BLaER1 treated with 17β-estradiol and CSF1 and Interleukin-3, amounts not matched to agents 10 nM and 100 nM (cell line): ENCODE data around the gene NF1.
"Not testable (repeated sequence)": the region's sequence is repeated elsewhere in the genome, so short reads cannot be mapped to it uniquely, and the experiment has no call there.

ENCODE experiments used
- H3K27ac ChIP-seq, 11 experiments: shearing (Covaris generic); formaldehyde crosslinking; 2 replicates each; pipeline ENCODE4 v1.8.1; 2022
- H3K27me3 ChIP-seq, 11 experiments: shearing (Covaris generic); formaldehyde crosslinking; 2 replicates each; pipeline ENCODE4 v1.8.1; 2022
- H3K36me3 ChIP-seq, 11 experiments: shearing (Covaris generic); formaldehyde crosslinking; 2 replicates each; pipeline ENCODE4 v1.8.1; 2022
- H3K4me1 ChIP-seq, 10 experiments: shearing (Covaris generic); formaldehyde crosslinking; 2 replicates each; pipeline ENCODE4 v1.8.1; 2022
- H3K4me2 ChIP-seq, 11 experiments: shearing (Covaris generic); formaldehyde crosslinking; 2 replicates each; pipeline ENCODE4 v1.8.1; 2022
- H3K4me3 ChIP-seq, 10 experiments: shearing (Covaris generic); formaldehyde crosslinking; 2 replicates each; pipeline ENCODE4 v1.8.1; 2022
- H3K9ac ChIP-seq, 11 experiments: shearing (Covaris generic); formaldehyde crosslinking; 2 replicates each; pipeline ENCODE4 v1.8.1; 2022
- H3K9me3 ChIP-seq, 11 experiments: shearing (Covaris generic); formaldehyde crosslinking; replicated peaks in 1 of 11; 2 replicates each; pipeline ENCODE4 v1.8.1; 2022
- H4K20me1 ChIP-seq, 11 experiments: shearing (Covaris generic); formaldehyde crosslinking; 2 replicates each; pipeline ENCODE4 v1.8.1; 2022
- Cebpa-rat ChIP-seq, 11 experiments: shearing (Covaris generic); IDR thresholded peaks; 2 replicates each; pipeline ENCODE4 v1.8.1; 2022

NF1 gene

GRCh38 chr17:31374503-31374902 is 279.7 kb downstream of the NF1 start:
- no peak for TF ChIP-seq Cebpa-rat (IDR thresholded peaks at IDR 0.05)
- no peak overlapping the region for H3K9ac ChIP-seq

GRCh38 chr17:31378638-31379037 is 283.9 kb downstream of the NF1 start:
- H3K27me3 ChIP-seq, result no peaks in the 10 kb centered on the region
- no peaks in the 10 kb centered on the region for H3K9me3 ChIP-seq
- no peak overlapping the region for H3K9ac ChIP-seq
- H3K36me3 ChIP-seq, result peaks cover 7 to 59% (median 20%) of the 10 kb centered on the region in 11 experiments; a peak in 15 of 22 replicates
- no peak overlapping the region for H3K27ac ChIP-seq
- H3K4me2 ChIP-seq, result no peak overlapping the region
- no peak for TF ChIP-seq Cebpa-rat (IDR thresholded peaks at IDR 0.05)
- 0 out of 22 replicates have a peak, but pooled peaks cover 0 to 4% (median 0%) of the 10 kb centered on the region in 11 experiments for H4K20me1 ChIP-seq
- H3K4me1 ChIP-seq, result peaks cover 8 to 9% (median 9%) of the 10 kb centered on the region in 10 experiments
- H3K4me3 ChIP-seq, result no peak overlapping the region

More at GRCh38 chr17:31374503-31374902, 279.7 kb downstream of the NF1 start:
- no peaks in the 10 kb centered on the region for H3K27me3 ChIP-seq
- peaks cover 9 to 44% (median 24%) of the 10 kb centered on the region in 11 experiments; a peak in 16 of 22 replicates for H3K36me3 ChIP-seq
- no peaks in the 10 kb centered on the region for H3K9me3 ChIP-seq
- H3K4me3 ChIP-seq, result no peak overlapping the region
- peak overlapping the region; percentile 1 to 55 (median 28); a peak in 14 of 22 replicates for H3K4me2 ChIP-seq
- H3K4me1 ChIP-seq, result peaks cover 12 to 45% (median 21%) of the 10 kb centered on the region in 10 experiments
- 0 out of 22 replicates have a peak, but pooled peaks cover 0 to 4% (median 0%) of the 10 kb centered on the region in 11 experiments for H4K20me1 ChIP-seq
- H3K27ac ChIP-seq, result no peak overlapping the region

GRCh38 chr17:31379597-31380205 is 284.9 kb downstream of the NF1 start:
- H3K9ac ChIP-seq, result no peak overlapping the region
- peaks cover 0 to 55% (median 13%) of the 10 kb centered on the region in 11 experiments; a peak in 12 of 22 replicates for H3K36me3 ChIP-seq
- no peak for TF ChIP-seq Cebpa-rat (IDR thresholded peaks at IDR 0.05)
- H3K9me3 ChIP-seq, result no peaks in the 10 kb centered on the region
- no peak overlapping the region for H3K27ac ChIP-seq
- H3K27me3 ChIP-seq, result no peaks in the 10 kb centered on the region
- no peak overlapping the region for H3K4me3 ChIP-seq
- H4K20me1 ChIP-seq, result no peaks in the 10 kb centered on the region
- no peak overlapping the region for H3K4me2 ChIP-seq
- H3K4me1 ChIP-seq, result no peaks in the 10 kb centered on the region

- Histone ChIP-seq H3K4me1 (peaks cover 0 to 4% (median 0%) of the 10 kb centered on the region in 10 experiments; a peak in 4 of 20 replicates), H3K36me3 (peaks cover 0 to 45% (median 10%) of the 10 kb centered on the region in 11 experiments; a peak in 12 of 22 replicates), H3K4me2 (no peak overlapping the region), H3K9me3 (no peaks in the 10 kb centered on the region), H3K27me3 (no peaks in the 10 kb centered on the region), H3K4me3 (no peak overlapping the region), H4K20me1 (no peaks in the 10 kb centered on the region), H3K27ac (no peak overlapping the region), H3K9ac (no peak overlapping the region)
- TF ChIP-seq Cebpa-rat (IDR thresholded peaks at IDR 0.05), result no peak
Observed at GRCh38 chr17:31381165-31381668, 286.4 kb downstream of the NF1 start.

- not testable (repeated sequence) for H3K4me2 ChIP-seq, H4K20me1 ChIP-seq, H3K27ac ChIP-seq, H3K27me3 ChIP-seq, H3K4me1 ChIP-seq, H3K9me3 ChIP-seq, H3K4me3 ChIP-seq, H3K9ac ChIP-seq
- peaks cover 0 to 30% (median 10%) of the 10 kb centered on the region in 11 experiments; a peak in 8 of 22 replicates for H3K36me3 ChIP-seq
Observed at GRCh38 chr17:31382668-31383275, 288.0 kb downstream of the NF1 start.

GRCh38 chr17:31383488-31383887 is 288.7 kb downstream of the NF1 start:
- not testable (repeated sequence) for H3K9ac ChIP-seq, H4K20me1 ChIP-seq, H3K4me2 ChIP-seq, H3K27ac ChIP-seq, H3K9me3 ChIP-seq, H3K27me3 ChIP-seq, H3K4me3 ChIP-seq, H3K4me1 ChIP-seq
- H3K36me3 ChIP-seq, result peaks cover 0 to 23% (median 7%) of the 10 kb centered on the region in 11 experiments; a peak in 8 of 22 replicates

- no peak overlapping the region for H3K4me3 ChIP-seq
- H3K4me2 ChIP-seq, result peak overlapping the region in 1 of 11 experiments; percentile 40; a peak in 1 of 22 replicates
- peaks cover 0 to 15% (median 0%) of the 10 kb centered on the region in 11 experiments; a peak in 4 of 22 replicates for H3K36me3 ChIP-seq
- no peak overlapping the region for H3K9ac ChIP-seq
- H3K9me3 ChIP-seq, result no peaks in the 10 kb centered on the region
- H3K4me1 ChIP-seq, result peaks cover 0 to 7% (median 2%) of the 10 kb centered on the region in 10 experiments; a peak in 9 of 20 replicates
- TF ChIP-seq Cebpa-rat (IDR thresholded peaks at IDR 0.05), result no peak
- peaks cover 2 to 14% (median 9%) of the 10 kb centered on the region in 11 experiments; a peak in 20 of 22 replicates for H3K27me3 ChIP-seq
- H4K20me1 ChIP-seq, result peaks cover 0 to 13% (median 0%) of the 10 kb centered on the region in 11 experiments; a peak in 4 of 22 replicates
- H3K27ac ChIP-seq, result no peak overlapping the region
Observed at GRCh38 chr17:31385428-31386285, 290.9 kb downstream of the NF1 start.

GRCh38 chr17:31386542-31387075 is 291.8 kb downstream of the NF1 start:
- peaks cover 0 to 13% (median 0%) of the 10 kb centered on the region in 11 experiments; a peak in 4 of 22 replicates for H3K36me3 ChIP-seq
- H3K27ac ChIP-seq, result no peak overlapping the region
- H3K4me3 ChIP-seq, result no peak overlapping the region
- peaks cover 9 to 21% (median 16%) of the 10 kb centered on the region in 11 experiments; a peak in 20 of 22 replicates for H3K27me3 ChIP-seq
- H4K20me1 ChIP-seq, result peaks cover 0 to 17% (median 0%) of the 10 kb centered on the region in 11 experiments; a peak in 4 of 22 replicates
- H3K9me3 ChIP-seq, result no peaks in the 10 kb centered on the region
- H3K9ac ChIP-seq, result no peak overlapping the region
- TF ChIP-seq Cebpa-rat (IDR thresholded peaks at IDR 0.05), result peak in 2 of 11 experiments; percentile 55 to 63; a peak in 2 of 22 replicates
- peaks cover 0 to 10% (median 7%) of the 10 kb centered on the region in 10 experiments; a peak in 11 of 20 replicates for H3K4me1 ChIP-seq
- peak overlapping the region in 1 of 11 experiments; percentile 40; a peak in 1 of 22 replicates for H3K4me2 ChIP-seq
